Body of pancreas (tissue), 4 donors: ENCODE results near the gene INAVA.

Source experiments
- CTCF ChIP-seq, 7 experiments: fragments of 450-650 bp in 4 of 7; fragments of 200-600 bp in 3 of 7; sonication (generic) in 3 of 7; IDR thresholded peaks; one replicate each; pipeline ENCODE4 v1.5.1; 2016 to 2019; ENCODE audit warnings: antibody characterized with exemption in 7 of 7
- POLR2A ChIP-seq, 3 donors: fragments of 450-650 bp; IDR thresholded peaks; one replicate each; pipeline ENCODE4 v1.6.1; 2016; ENCODE audit warnings: antibody characterized with exemption in 3 of 3, mild to moderate bottlenecking in 2 of 3

- TF ChIP-seq POLR2A (IDR thresholded peaks at IDR 0.05) (no peak), CTCF (IDR thresholded peaks at IDR 0.05) (no peak)
Measured at GRCh38 chr1:200899451-200899915, 4.8 kb downstream of the INAVA start.
